WTC11 (cell line): Measurements from ENCODE around the gene NCOA1.

ENCODE experiments used
- ATF6 ChIP-seq: sonication (generic); formaldehyde crosslinking; IDR thresholded peaks from 2 replicates; pipeline ENCODE4 v1.8.1; 2023; ENCODE audit warnings: mild to moderate bottlenecking, missing genetic modification reagents
- TF ChIP-seq, protein P1 (sequence below): sonication (generic); formaldehyde crosslinking; conservative IDR thresholded peaks from 2 replicates; pipeline ENCODE4 v1.8.1; 2022; ENCODE audit warnings: mild to moderate bottlenecking, missing genetic modification reagents
- TF ChIP-seq, protein P2 (sequence below): fragments of 200-600 bp; IDR thresholded peaks from 2 replicates; pipeline ENCODE4 v1.8.0; 2022; ENCODE audit warnings: antibody characterized with exemption

DNA sequence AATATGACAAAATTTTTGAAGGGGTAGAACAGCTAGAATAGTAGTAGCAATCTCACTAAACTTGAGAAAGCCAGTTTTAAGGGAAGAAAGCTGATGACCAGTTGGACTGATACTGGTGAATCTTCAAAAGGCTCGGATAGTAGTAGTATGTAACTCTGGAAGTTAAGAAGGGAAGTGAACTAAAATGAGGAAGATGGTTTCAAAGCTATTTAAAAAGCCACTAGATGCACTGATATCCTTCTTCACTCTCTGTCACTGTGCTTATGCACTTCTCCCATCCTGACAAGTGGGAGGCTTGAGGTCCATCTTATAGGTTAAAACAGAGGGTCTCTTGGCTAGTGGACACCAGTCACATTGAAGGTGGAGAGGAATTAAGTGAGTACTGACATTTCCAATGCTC is 141.1 kb downstream of the NCOA1 start:
- TF ChIP-seq, protein P1, sequence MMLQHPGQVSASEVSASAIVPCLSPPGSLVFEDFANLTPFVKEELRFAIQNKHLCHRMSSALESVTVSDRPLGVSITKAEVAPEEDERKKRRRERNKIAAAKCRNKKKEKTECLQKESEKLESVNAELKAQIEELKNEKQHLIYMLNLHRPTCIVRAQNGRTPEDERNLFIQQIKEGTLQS, result no peak
- TF ChIP-seq, protein P2, sequence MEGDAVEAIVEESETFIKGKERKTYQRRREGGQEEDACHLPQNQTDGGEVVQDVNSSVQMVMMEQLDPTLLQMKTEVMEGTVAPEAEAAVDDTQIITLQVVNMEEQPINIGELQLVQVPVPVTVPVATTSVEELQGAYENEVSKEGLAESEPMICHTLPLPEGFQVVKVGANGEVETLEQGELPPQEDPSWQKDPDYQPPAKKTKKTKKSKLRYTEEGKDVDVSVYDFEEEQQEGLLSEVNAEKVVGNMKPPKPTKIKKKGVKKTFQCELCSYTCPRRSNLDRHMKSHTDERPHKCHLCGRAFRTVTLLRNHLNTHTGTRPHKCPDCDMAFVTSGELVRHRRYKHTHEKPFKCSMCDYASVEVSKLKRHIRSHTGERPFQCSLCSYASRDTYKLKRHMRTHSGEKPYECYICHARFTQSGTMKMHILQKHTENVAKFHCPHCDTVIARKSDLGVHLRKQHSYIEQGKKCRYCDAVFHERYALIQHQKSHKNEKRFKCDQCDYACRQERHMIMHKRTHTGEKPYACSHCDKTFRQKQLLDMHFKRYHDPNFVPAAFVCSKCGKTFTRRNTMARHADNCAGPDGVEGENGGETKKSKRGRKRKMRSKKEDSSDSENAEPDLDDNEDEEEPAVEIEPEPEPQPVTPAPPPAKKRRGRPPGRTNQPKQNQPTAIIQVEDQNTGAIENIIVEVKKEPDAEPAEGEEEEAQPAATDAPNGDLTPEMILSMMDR, result no peak
- no peak for TF ChIP-seq ATF6 (CRISPR knock-in tag)
